ENCODE results near the gene MST1.
A peak's percentile ranks its signal among the peaks of the same experiment; 100 is the strongest.

The MST1 gene

DNA sequence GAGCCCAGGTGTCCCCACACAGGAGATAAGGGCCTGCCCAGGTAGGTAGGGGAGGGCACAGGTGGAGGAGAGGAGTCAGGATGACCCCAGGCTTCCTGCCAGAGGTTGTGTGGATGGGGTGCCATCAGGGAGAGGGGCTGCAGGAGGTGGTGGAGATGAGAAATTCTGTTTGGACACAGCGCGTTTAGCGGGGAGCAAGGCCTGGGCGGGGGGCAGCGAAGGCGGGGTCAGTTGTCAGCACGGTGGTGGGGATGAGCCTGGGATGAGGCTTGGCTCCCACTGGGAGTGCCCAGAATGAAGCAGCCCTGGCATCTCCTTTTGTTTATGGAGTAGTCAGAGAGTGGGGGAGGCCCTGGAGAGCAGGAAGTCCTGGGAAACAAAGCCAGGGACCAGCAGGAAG is 14.7 kb upstream of the MST1 start:
- TF ChIP-seq ZNF626 (tag by site-specific recombination; IDR thresholded peaks at IDR 0.05): no peak

GRCh38 chr3:49703443-49703927 is 14.2 kb upstream of the MST1 start:
- Histone ChIP-seq H3K27ac (ENCODE audit: extremely low read depth, low read depth, low read length) (no peak overlapping the region), H3K4me3 (ENCODE audit: low read depth, low read length) (no peak overlapping the region), H3K9me3 (ENCODE audit: control insufficient read depth, insufficient read depth, low read depth, low read length) (no peaks in the 10 kb centered on the region), H3K4me1 (ENCODE audit: control insufficient read depth, insufficient read depth, low read length) (no peaks in the 10 kb centered on the region), H3K36me3 (ENCODE audit: control insufficient read depth in 2 of 2, insufficient read depth in 1 of 2, low read length in 2 of 2) (peaks cover 0 to 91% of the 10 kb centered on the region in 2 experiments; a peak in 2 of 3 replicates)
- POLR2A ChIA-PET: no interaction called here
- CTCF ChIA-PET: interaction anchor here (0.7 to 4.7 kb wide), 4 partner anchors 16 to 136 kb away, joined by 4 to 36 read pairs (median 4); no protein-coding TSS in a partner anchor
- TF ChIP-seq ZFHX2 (tag by site-specific recombination; conservative IDR thresholded peaks at IDR 0.05) (peak; percentile 82), ZNF654 (tag by site-specific recombination; IDR thresholded peaks at IDR 0.05; ENCODE audit: low read depth) (peak; percentile 70), HOXC10 (CRISPR knock-in tag; IDR thresholded peaks at IDR 0.05) (no peak), FEZF1 (tag by site-specific recombination; IDR thresholded peaks at IDR 0.05) (no peak), ZEB2 (tag by site-specific recombination; IDR thresholded peaks at IDR 0.05) (peak; percentile 17; the same call in 1 of the 2 replicates), GLI2 (tag by site-specific recombination; IDR thresholded peaks at IDR 0.05; ENCODE audit: borderline replicate concordance, low read depth) (no peak), ZNF302 (tag by site-specific recombination; IDR thresholded peaks at IDR 0.05; ENCODE audit: low read depth) (no peak), SP3 (tag by site-specific recombination; IDR thresholded peaks at IDR 0.05) (no peak), ZIC2 (tag by site-specific recombination; IDR thresholded peaks at IDR 0.05) (no peak), ZNF169 (tag by site-specific recombination; IDR thresholded peaks at IDR 0.05) (no peak), ZNF423 (tag by site-specific recombination; IDR thresholded peaks at IDR 0.05) (no peak), WT1 (tag by site-specific recombination; IDR thresholded peaks at IDR 0.05) (no peak), REPIN1 (tag by site-specific recombination; IDR thresholded peaks at IDR 0.05; ENCODE audit: low read depth) (no peak), SCRT2 (tag by site-specific recombination; IDR thresholded peaks at IDR 0.05) (no peak), KLF1 (tag by site-specific recombination; IDR thresholded peaks at IDR 0.05) (peak; percentile 25; the same call in 1 of the 2 replicates), ZNF549 (tag by site-specific recombination; IDR thresholded peaks at IDR 0.05) (no peak), ZNF558 (tag by site-specific recombination; IDR thresholded peaks at IDR 0.05) (no peak), ZNF529 (tag by site-specific recombination; IDR thresholded peaks at IDR 0.05; ENCODE audit: insufficient replicate concordance) (no peak), ZNF768 (tag by site-specific recombination; IDR thresholded peaks at IDR 0.05) (no peak), ZBTB48 (tag by site-specific recombination; IDR thresholded peaks at IDR 0.05) (0 out of 2 replicates have a peak, but pooled peaks have one; percentile 40), ZNF211 (tag by site-specific recombination; IDR thresholded peaks at IDR 0.05; ENCODE audit: low read depth) (no peak), EGR2 (tag by site-specific recombination; IDR thresholded peaks at IDR 0.05; ENCODE audit: low read depth) (peak; percentile 81), SP7 (tag by site-specific recombination; IDR thresholded peaks at IDR 0.05) (no peak), ZNF639 (tag by site-specific recombination; IDR thresholded peaks at IDR 0.05) (no peak)
- TF ChIP-seq, protein P1, sequence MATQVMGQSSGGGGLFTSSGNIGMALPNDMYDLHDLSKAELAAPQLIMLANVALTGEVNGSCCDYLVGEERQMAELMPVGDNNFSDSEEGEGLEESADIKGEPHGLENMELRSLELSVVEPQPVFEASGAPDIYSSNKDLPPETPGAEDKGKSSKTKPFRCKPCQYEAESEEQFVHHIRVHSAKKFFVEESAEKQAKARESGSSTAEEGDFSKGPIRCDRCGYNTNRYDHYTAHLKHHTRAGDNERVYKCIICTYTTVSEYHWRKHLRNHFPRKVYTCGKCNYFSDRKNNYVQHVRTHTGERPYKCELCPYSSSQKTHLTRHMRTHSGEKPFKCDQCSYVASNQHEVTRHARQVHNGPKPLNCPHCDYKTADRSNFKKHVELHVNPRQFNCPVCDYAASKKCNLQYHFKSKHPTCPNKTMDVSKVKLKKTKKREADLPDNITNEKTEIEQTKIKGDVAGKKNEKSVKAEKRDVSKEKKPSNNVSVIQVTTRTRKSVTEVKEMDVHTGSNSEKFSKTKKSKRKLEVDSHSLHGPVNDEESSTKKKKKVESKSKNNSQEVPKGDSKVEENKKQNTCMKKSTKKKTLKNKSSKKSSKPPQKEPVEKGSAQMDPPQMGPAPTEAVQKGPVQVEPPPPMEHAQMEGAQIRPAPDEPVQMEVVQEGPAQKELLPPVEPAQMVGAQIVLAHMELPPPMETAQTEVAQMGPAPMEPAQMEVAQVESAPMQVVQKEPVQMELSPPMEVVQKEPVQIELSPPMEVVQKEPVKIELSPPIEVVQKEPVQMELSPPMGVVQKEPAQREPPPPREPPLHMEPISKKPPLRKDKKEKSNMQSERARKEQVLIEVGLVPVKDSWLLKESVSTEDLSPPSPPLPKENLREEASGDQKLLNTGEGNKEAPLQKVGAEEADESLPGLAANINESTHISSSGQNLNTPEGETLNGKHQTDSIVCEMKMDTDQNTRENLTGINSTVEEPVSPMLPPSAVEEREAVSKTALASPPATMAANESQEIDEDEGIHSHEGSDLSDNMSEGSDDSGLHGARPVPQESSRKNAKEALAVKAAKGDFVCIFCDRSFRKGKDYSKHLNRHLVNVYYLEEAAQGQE (tag by site-specific recombination; IDR thresholded peaks at IDR 0.05): no peak
- TF ChIP-seq, protein P2, sequence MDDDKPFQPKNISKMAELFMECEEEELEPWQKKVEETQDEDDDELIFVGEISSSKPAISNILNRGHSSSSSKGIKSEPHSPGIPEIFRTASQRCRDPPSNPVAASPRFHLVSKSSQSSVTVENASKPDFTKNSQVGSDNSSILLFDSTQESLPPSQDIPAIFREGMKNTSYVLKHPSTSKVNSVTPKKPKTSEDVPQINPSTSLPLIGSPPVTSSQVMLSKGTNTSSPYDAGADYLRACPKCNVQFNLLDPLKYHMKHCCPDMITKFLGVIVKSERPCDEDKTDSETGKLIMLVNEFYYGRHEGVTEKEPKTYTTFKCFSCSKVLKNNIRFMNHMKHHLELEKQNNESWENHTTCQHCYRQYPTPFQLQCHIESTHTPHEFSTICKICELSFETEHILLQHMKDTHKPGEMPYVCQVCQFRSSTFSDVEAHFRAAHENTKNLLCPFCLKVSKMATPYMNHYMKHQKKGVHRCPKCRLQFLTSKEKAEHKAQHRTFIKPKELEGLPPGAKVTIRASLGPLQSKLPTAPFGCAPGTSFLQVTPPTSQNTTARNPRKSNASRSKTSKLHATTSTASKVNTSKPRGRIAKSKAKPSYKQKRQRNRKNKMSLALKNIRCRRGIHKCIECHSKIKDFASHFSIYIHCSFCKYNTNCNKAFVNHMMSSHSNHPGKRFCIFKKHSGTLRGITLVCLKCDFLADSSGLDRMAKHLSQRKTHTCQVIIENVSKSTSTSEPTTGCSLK (tag by site-specific recombination; IDR thresholded peaks at IDR 0.05): no peak
- TF ChIP-seq, protein P3, sequence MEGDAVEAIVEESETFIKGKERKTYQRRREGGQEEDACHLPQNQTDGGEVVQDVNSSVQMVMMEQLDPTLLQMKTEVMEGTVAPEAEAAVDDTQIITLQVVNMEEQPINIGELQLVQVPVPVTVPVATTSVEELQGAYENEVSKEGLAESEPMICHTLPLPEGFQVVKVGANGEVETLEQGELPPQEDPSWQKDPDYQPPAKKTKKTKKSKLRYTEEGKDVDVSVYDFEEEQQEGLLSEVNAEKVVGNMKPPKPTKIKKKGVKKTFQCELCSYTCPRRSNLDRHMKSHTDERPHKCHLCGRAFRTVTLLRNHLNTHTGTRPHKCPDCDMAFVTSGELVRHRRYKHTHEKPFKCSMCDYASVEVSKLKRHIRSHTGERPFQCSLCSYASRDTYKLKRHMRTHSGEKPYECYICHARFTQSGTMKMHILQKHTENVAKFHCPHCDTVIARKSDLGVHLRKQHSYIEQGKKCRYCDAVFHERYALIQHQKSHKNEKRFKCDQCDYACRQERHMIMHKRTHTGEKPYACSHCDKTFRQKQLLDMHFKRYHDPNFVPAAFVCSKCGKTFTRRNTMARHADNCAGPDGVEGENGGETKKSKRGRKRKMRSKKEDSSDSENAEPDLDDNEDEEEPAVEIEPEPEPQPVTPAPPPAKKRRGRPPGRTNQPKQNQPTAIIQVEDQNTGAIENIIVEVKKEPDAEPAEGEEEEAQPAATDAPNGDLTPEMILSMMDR (tag by site-specific recombination; IDR thresholded peaks at IDR 0.05): peak; percentile 84

More for the DNA sequence above, 14.7 kb upstream of the MST1 start:
- no peaks in the 10 kb centered on the region for H3K4me1 ChIP-seq (ENCODE audit: control insufficient read depth, insufficient read depth, low read length)
- H3K36me3 ChIP-seq (ENCODE audit: control insufficient read depth in 2 of 2, insufficient read depth in 1 of 2, low read length in 2 of 2): peaks cover 0 to 87% of the 10 kb centered on the region in 2 experiments; a peak in 2 of 3 replicates
- no peaks in the 10 kb centered on the region for H3K9me3 ChIP-seq (ENCODE audit: control insufficient read depth, insufficient read depth, low read depth, low read length)
- CTCF ChIA-PET: interaction anchor here (0.7 to 4.7 kb wide), 3 partner anchors 15 to 135 kb away, joined by 4 to 36 read pairs (median 4); no protein-coding TSS in a partner anchor
- no peak overlapping the region for H3K4me3 ChIP-seq (ENCODE audit: low read depth, low read length)
- POLR2A ChIA-PET: no interaction called here
- H3K27ac ChIP-seq (ENCODE audit: extremely low read depth, low read depth, low read length): no peak overlapping the region

All from HEK293 (cell line).